Tibial artery (tissue), 4 donors: ENCODE measurements around the gene ATF6.

Source experiments
- DNase-seq, 2 donors: peaks; one replicate each; pipeline ENCODE4 v3.0.0-alpha.2; 2019
- H3K27ac ChIP-seq, 2 donors: fragments of 200-600 bp; sonication (generic) in 1 of 2; 1 replicate in 1 of 2; 2 replicates in 1 of 2; pipeline ENCODE4 v1.5.1; 2018 to 2019; ENCODE audit warnings: mild to moderate bottlenecking in 1 of 2
- H3K27me3 ChIP-seq, 2 donors: fragments of 200-600 bp; sonication (generic) in 1 of 2; one replicate each; pipeline versions ENCODE4 v1.5.1 to v1.6.0; 2016 to 2019
- H3K36me3 ChIP-seq, 3 donors: fragments of 200-600 bp; sonication (generic) in 2 of 3; one replicate each; pipeline ENCODE4 v1.5.1; 2016 to 2019; ENCODE audit warnings: mild to moderate bottlenecking in 2 of 3
- H3K4me1 ChIP-seq, 4 donors: fragments of 200-600 bp; sonication (generic) in 2 of 4; 1 replicate in 3 of 4; 2 replicates in 1 of 4; pipeline ENCODE4 v1.5.1; 2016 to 2019
- H3K4me3 ChIP-seq, 2 donors: fragments of 200-600 bp; sonication (generic) in 1 of 2; 1 replicate in 1 of 2; 2 replicates in 1 of 2; pipeline ENCODE4 v1.5.1; 2018 to 2019; ENCODE audit warnings: mild to moderate bottlenecking in 2 of 2
- H3K9me3 ChIP-seq, 3 donors: fragments of 200-600 bp; sonication (generic) in 1 of 3; one replicate each; pipeline ENCODE4 v1.5.1; 2016 to 2019
- CTCF ChIP-seq, 2 experiments: fragments of 200-600 bp in 1 of 2; fragments of 450-650 bp in 1 of 2; IDR thresholded peaks; one replicate each; pipeline ENCODE4 v1.5.1; 2017 to 2019; ENCODE audit warnings: antibody characterized with exemption in 2 of 2, mild to moderate bottlenecking in 1 of 2, moderate library complexity in 1 of 2
- intact Hi-C: fragments of 100-400 bp; cut with DNase I; formaldehyde crosslinking; loops from one replicate; pipeline ENCODE4 v1.15.0; 2023; ENCODE audit warnings: low total_unique reads

Gene ATF6

GRCh38 chr1:161905269-161905884, 139.3 kb downstream of the ATF6 start:
- peak; percentile 17 to 29 for TF ChIP-seq CTCF (IDR thresholded peaks at IDR 0.05)
- peaks cover 0 to 38% (median 9%) of the 10 kb centered on the region in 4 donors for H3K4me1 ChIP-seq
- intact Hi-C loops: loop anchor here (10.0 kb wide), 1 partner anchor 49 kb away; no protein-coding TSS in a partner anchor
- no peaks in the 10 kb centered on the region for H3K27me3 ChIP-seq
- no peak overlapping the region for H3K27ac ChIP-seq
- no peak for DNase-seq
- no peak overlapping the region for H3K4me3 ChIP-seq
- H3K36me3 ChIP-seq: no peaks in the 10 kb centered on the region
- no peaks in the 10 kb centered on the region for H3K9me3 ChIP-seq

GRCh38 chr1:161907265-161907664, 141.1 kb downstream of the ATF6 start:
- no peak for TF ChIP-seq CTCF (IDR thresholded peaks at IDR 0.05)
- H3K27me3 ChIP-seq: no peaks in the 10 kb centered on the region
- intact Hi-C loops: loop anchor here (10.0 kb wide), 1 partner anchor 48 kb away; no protein-coding TSS in a partner anchor

GRCh38 chr1:161908264-161908663, 142.1 kb downstream of the ATF6 start:
- intact Hi-C loops: loop anchor here (10.0 kb wide), 1 partner anchor 47 kb away; no protein-coding TSS in a partner anchor
- H3K9me3 ChIP-seq: no peaks in the 10 kb centered on the region
- peaks cover 0 to 65% (median 16%) of the 10 kb centered on the region in 4 donors for H3K4me1 ChIP-seq
- no peaks in the 10 kb centered on the region for H3K27me3 ChIP-seq
- no peak overlapping the region for H3K4me3 ChIP-seq
- TF ChIP-seq CTCF (IDR thresholded peaks at IDR 0.05): no peak
- no peaks in the 10 kb centered on the region for H3K36me3 ChIP-seq
- DNase-seq: no peak
- peak overlapping the region; percentile 58 to 64 for H3K27ac ChIP-seq

More at GRCh38 chr1:161907265-161907664, 141.1 kb downstream of the ATF6 start:
- Histone ChIP-seq H3K4me1 (peaks cover 0 to 56% (median 14%) of the 10 kb centered on the region in 4 donors), H3K36me3 (no peaks in the 10 kb centered on the region), H3K27ac (peak overlapping the region; percentile 2 to 26), H3K9me3 (no peaks in the 10 kb centered on the region), H3K4me3 (no peak overlapping the region)
- DNase-seq: no peak

- no peak for DNase-seq
Measured at GRCh38 chr1:161910604-161911003, 144.5 kb downstream of the ATF6 start.

GRCh38 chr1:161913482-161914140, 147.5 kb downstream of the ATF6 start:
- Histone ChIP-seq H3K4me3 (no peak overlapping the region), H3K4me1 (peaks cover 0 to 62% (median 20%) of the 10 kb centered on the region in 4 donors), H3K27me3 (no peaks in the 10 kb centered on the region), H3K36me3 (peaks cover 0 to 10% (median 4%) of the 10 kb centered on the region in 3 donors), H3K9me3 (no peaks in the 10 kb centered on the region), H3K27ac (peak overlapping the region; percentile 20 to 47)
- TF ChIP-seq CTCF (IDR thresholded peaks at IDR 0.05): no peak
- no peak for DNase-seq
- intact Hi-C loops: no loop called here

More at GRCh38 chr1:161910604-161911003, 144.5 kb downstream of the ATF6 start:
- intact Hi-C loops: no loop called here
- H3K36me3 ChIP-seq: peaks cover 0 to 8% (median 0%) of the 10 kb centered on the region in 3 donors
- H3K4me1 ChIP-seq: peaks cover 0 to 83% (median 22%) of the 10 kb centered on the region in 4 donors
- H3K4me3 ChIP-seq: no peak overlapping the region
- no peak for TF ChIP-seq CTCF (IDR thresholded peaks at IDR 0.05)
- peak overlapping the region; percentile 58 to 64 for H3K27ac ChIP-seq
- H3K27me3 ChIP-seq: no peaks in the 10 kb centered on the region
- no peaks in the 10 kb centered on the region for H3K9me3 ChIP-seq
